HUES48 (cell line): ENCODE results near the gene MRM1.

Experiments used
- H3K27ac ChIP-seq: one replicate; pipeline ENCODE4 v1.7.0; 2013; ENCODE audit warnings: low read depth, low read length, inconsistent platforms
- H3K27me3 ChIP-seq: 2 replicates; pipeline ENCODE4 v1.6.1; 2013; ENCODE audit warnings: mild to moderate bottlenecking, low read length; ENCODE audit not compliant: control insufficient read depth, insufficient read depth
- H3K36me3 ChIP-seq: 2 replicates; pipeline ENCODE4 v1.6.1; 2013; ENCODE audit warnings: low read length; ENCODE audit not compliant: control insufficient read depth, insufficient read depth
- H3K4me1 ChIP-seq: 2 replicates; pipeline ENCODE4 v1.6.1; 2013; ENCODE audit warnings: mild to moderate bottlenecking, low read length; ENCODE audit not compliant: control insufficient read depth, insufficient read depth
- H3K4me3 ChIP-seq: 2 replicates; pipeline ENCODE4 v1.5.1; 2013; ENCODE audit warnings: mild to moderate bottlenecking, low read depth, low read length
- H3K9ac ChIP-seq: 2 replicates; pipeline ENCODE4 v1.6.1; 2013; ENCODE audit warnings: mild to moderate bottlenecking, low read depth, low read length, moderate library complexity
- H3K9me3 ChIP-seq: 2 replicates; pipeline ENCODE4 v1.6.1; 2013; ENCODE audit warnings: low read length; ENCODE audit not compliant: control insufficient read depth, insufficient read depth

MRM1 gene

DNA sequence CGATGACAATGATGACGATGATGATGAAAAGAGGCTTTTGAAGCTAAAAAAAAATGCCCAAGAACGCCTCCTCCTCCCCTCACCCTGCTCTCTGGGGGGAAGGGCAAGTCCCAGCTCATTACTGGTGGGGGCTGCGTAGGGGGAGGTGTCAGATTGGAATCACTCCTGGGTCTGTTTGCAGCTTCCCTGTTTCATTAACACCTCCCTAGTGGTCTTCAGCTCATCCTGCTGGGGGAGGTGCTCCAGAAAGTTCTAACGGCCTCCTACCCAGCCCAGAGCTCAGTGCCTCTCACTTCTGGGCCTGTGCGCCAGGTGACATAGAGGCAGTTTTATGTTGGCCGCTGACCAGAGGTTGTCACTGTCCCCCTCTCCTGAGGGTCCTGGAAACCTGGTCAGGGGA, 12.7 kb downstream of the MRM1 start:
- no peaks in the 10 kb centered on the region for H3K27me3 ChIP-seq

DNA sequence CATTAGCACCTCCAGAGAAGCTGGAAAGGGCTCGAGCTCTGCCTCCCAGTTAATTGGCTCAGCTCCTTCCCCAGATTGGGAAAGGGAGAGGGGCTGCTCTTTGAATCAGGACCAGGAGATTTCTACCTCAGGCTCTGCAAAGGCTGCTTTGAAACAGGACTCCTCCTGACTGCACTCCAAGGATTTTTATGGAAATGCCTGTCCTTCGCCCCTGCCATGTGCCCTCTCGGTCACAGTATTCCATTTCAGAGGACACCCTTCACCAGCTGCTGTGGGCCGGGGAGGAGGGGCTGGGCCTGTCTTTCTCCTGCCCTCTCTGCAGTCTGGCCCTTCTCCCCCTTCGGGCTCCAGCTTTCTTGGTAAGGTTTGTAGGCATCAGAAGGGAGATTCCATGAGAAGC, 13.6 kb downstream of the MRM1 start:
- H3K9me3 ChIP-seq: no peaks in the 10 kb centered on the region

More for the DNA sequence above, 12.7 kb downstream of the MRM1 start:
- H3K36me3 ChIP-seq: 0 out of 2 replicates have a peak, but pooled peaks cover under 1% of the 10 kb centered on the region
- H3K9ac ChIP-seq: no peak overlapping the region
- no peak overlapping the region for H3K27ac ChIP-seq
- no peak overlapping the region for H3K4me3 ChIP-seq
- no peaks in the 10 kb centered on the region for H3K9me3 ChIP-seq
- peaks cover 28% of the 10 kb centered on the region for H3K4me1 ChIP-seq

DNA sequence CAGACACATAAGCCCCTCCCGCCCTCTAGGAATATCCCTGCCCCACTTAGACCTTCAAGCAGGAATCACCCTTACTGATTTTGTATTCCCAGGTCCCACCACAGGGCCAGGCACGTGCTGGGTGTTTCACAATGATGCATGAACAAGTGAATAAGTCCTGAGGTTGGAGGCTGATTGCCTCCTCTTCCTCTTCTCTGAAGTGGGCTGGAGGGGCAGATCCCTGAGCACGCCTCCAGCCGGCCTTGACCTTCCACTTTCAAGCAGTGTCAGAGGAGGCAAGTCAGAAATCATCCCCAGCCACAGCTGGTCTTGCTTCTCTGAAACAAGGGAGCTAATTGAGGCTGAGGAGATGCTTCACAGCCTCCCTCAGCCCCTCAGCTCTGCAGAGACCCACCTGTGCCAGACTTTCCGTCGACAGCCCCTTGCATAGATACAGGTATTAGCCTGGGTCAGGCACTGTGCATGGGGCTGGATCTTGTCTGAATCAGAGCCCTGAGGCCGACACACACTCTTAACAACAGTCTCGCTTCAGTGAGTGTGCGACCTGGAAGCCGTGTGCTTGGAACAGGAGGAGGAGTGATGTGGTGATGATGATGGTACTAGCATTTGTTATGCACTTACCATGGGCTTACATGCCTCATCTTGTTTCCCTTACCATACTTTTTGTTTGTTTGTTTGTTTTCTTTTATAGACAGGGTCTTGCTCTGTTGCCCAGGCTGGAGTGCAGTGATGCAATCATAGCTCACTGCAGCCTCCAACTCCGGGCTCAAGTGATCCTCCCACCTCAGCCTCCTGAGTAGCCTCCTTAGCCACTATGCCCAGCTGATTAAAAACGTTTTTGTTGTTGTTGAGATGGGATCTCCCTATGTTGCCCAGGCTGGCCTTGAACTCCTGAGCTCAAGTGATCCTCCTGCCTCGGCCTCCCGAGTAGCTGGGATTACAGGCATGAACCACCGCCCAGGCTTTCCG, 15.0 kb downstream of the MRM1 start:
- no peaks in the 10 kb centered on the region for H3K36me3 ChIP-seq
- no peaks in the 10 kb centered on the region for H3K9me3 ChIP-seq
- peaks cover 25% of the 10 kb centered on the region for H3K4me1 ChIP-seq
- no peak overlapping the region for H3K4me3 ChIP-seq
- no peaks in the 10 kb centered on the region for H3K27me3 ChIP-seq
- no peak overlapping the region for H3K27ac ChIP-seq
- no peak overlapping the region for H3K9ac ChIP-seq

More for the DNA sequence above, 13.6 kb downstream of the MRM1 start:
- no peak overlapping the region for H3K9ac ChIP-seq
- H3K4me3 ChIP-seq: no peak overlapping the region
- peak overlapping the region; percentile 1 for H3K27ac ChIP-seq
- H3K27me3 ChIP-seq: no peaks in the 10 kb centered on the region
- peaks cover 25% of the 10 kb centered on the region for H3K4me1 ChIP-seq
- no peaks in the 10 kb centered on the region for H3K36me3 ChIP-seq

DNA sequence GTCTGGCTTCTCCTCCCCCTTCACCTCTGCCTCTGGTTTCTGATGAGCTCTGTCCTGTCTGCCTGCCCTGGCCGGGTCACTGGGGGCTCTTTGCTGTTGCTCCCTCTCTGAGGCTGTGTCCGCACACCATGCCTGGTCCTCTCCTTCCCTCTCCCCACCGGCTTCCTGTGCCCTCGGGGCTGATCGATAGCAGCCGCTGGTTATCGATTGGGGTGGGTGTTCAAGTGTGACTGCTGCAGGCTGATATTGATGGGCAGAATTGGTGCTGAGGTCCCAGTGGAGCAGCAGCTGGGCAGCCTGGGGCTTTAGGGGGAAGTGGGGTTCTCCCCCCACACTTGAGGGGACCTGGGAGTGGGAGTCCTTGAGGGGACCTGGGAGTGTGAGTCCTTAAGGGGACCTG, 16.4 kb downstream of the MRM1 start:
- Histone ChIP-seq H3K36me3 (no peaks in the 10 kb centered on the region), H3K27ac (no peak overlapping the region), H3K9ac (no peak overlapping the region), H3K27me3 (no peaks in the 10 kb centered on the region), H3K9me3 (no peaks in the 10 kb centered on the region), H3K4me3 (no peak overlapping the region), H3K4me1 (peaks cover 23% of the 10 kb centered on the region)

DNA sequence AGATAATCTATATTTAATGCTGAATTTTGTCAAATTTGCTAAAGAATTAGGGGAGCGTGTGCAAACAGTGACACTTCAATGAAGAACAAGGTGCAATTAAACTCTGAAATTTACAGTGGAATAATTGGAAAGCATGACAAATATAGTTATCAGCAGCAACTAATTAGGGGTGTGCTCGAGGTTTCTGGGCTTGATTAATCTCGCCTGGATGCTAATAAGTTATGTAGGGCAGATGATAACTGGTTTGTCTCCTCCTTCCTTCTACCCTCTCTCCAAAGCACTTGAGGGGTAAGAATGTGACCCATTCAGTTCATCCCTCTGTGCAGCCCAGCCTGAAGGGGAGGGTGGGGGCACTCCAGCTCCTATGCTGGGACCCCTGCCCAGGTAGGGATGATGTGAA, 21.9 kb downstream of the MRM1 start:
- no peaks in the 10 kb centered on the region for H3K36me3 ChIP-seq
- H3K27ac ChIP-seq: no peak overlapping the region
- no peaks in the 10 kb centered on the region for H3K27me3 ChIP-seq
- no peak overlapping the region for H3K4me3 ChIP-seq
- H3K4me1 ChIP-seq: no peaks in the 10 kb centered on the region
- no peak overlapping the region for H3K9ac ChIP-seq
- H3K9me3 ChIP-seq: no peaks in the 10 kb centered on the region

DNA sequence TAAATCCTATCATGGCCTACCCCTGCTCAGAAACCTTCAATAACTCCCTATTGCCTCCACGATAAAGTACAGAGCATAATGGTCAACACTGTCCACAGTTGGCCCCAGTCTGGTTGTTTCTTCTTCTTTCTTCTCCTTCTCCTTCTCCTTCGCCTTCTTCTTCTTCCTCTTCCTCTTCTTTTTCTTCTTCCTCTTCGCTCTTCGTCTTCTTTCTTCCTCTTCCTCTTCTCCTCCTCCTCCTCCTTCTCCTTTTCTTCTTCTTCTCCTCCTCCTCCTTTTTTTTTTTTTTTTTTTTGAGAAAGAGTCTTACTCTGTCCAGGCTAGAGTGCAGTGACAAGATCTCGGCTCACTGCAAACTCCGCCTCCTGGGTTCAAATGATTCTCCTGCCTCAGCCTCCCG, 23.8 kb downstream of the MRM1 start:
- no peaks in the 10 kb centered on the region for H3K4me1 ChIP-seq
- H3K4me3 ChIP-seq: no peak overlapping the region
- no peaks in the 10 kb centered on the region for H3K36me3 ChIP-seq
- H3K27ac ChIP-seq: no peak overlapping the region
- no peaks in the 10 kb centered on the region for H3K27me3 ChIP-seq
- no peaks in the 10 kb centered on the region for H3K9me3 ChIP-seq
- H3K9ac ChIP-seq: no peak overlapping the region

DNA sequence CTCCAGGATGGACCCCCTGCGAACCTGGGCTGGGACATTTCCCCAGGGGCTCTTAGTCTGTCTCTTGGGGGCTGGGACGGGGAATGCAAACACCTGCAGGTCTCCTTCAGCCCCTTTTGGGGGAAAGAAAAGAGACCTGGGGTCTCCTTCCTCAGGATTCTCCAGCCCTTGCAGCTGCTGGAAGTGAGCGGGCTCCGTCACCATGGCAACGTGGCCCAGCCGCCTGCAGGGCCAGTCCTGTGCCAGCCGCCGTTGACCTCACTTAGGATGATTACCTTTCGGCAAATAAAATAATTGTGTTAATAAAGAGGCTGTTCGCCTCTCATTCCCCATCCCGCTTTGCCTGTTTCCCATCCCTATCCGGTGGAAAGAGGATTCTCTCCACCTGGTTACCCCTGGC, 25.7 kb downstream of the MRM1 start:
- Histone ChIP-seq H3K4me3 (no peak overlapping the region), H3K27me3 (peaks cover 12% of the 10 kb centered on the region), H3K9me3 (no peaks in the 10 kb centered on the region), H3K36me3 (no peaks in the 10 kb centered on the region), H3K9ac (no peak overlapping the region), H3K4me1 (no peaks in the 10 kb centered on the region), H3K27ac (no peak overlapping the region)

DNA sequence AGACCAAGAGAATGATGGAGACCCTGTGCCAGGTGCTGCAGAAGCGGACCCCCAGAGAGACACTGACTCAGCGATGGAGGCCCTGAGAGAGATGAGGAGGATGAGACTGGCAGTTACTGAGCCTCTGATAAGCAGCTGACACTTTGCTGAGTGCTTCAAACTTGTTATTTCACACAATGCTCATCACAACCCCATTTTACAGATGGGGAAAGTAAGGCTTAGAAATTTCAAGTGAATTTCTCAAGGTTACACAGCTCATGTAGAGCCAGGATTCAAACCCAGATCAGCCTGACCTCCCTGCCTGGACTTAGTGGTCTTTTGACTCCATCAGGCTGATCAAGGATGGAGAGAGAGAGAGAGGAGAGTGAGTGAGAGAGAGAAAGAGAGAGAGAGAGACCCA, 27.2 kb downstream of the MRM1 start:
- no peak overlapping the region for H3K27ac ChIP-seq
- H3K9ac ChIP-seq: no peak overlapping the region
- H3K27me3 ChIP-seq: peaks cover 18% of the 10 kb centered on the region
- H3K4me3 ChIP-seq: no peak overlapping the region
- H3K36me3 ChIP-seq: no peaks in the 10 kb centered on the region
- peaks cover 13% of the 10 kb centered on the region; the same call in 1 of the 2 replicates for H3K4me1 ChIP-seq
- no peaks in the 10 kb centered on the region for H3K9me3 ChIP-seq

DNA sequence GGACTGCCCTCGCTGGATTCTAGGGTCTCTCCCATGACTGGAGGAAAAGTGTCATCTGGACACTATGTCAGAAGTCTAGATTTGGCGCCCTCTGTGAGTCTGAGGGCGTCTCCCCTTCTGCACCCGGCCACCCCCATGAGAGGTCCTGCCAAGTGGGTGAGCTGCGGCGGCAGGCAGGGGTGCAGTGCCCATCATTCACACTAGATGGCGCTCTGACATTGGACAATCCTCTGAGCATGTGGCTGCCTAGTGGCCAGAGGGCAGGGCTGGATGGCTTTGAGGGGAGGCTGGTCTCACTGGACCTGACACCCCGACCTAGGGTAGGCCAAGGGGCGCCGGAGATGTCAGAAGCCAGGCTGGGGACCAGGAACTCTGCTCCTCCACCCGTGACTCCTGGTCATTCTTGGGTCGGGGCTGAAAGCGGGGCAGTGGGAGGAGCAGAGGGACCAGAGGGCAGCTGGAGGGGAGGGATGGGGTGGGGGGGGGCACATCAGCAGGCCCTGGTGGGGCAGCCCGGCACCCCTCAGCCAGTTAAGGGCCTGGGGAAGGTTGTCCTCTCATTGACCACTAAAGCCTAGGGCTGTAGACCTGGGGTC, 28.0 kb downstream of the MRM1 start:
- no peak overlapping the region for H3K9ac ChIP-seq
- H3K9me3 ChIP-seq: no peaks in the 10 kb centered on the region
- no peaks in the 10 kb centered on the region for H3K36me3 ChIP-seq
- H3K27me3 ChIP-seq: peaks cover 18% of the 10 kb centered on the region
- H3K4me3 ChIP-seq: no peak overlapping the region
- H3K4me1 ChIP-seq: peaks cover 16% of the 10 kb centered on the region
- no peak overlapping the region for H3K27ac ChIP-seq

DNA sequence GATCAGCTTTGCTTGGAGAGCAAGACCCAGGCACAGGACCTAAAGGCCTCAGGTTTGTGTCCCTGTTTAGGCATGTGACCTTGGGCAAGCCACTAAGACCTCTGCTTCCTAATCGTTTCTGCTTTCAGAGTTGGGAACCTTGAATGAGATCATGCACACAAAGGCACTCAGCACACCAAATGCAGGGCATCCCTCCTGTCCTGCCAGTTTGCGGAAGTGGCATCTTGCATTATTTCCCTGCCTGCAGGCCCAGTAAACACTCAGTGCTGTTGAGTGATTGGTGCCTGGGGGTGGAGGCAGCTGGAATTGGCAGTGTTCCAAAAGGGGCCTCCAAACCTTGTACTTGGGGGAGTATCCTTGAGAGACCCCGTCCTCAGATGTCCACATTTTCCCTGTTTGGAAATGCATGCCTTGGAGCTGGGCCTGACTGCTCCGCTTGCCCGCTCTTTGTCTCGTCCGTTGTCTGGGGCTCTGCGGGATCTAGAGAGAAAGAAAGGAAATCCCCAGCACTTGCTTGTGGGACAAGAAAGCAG, 28.7 kb downstream of the MRM1 start:
- H3K36me3 ChIP-seq: no peaks in the 10 kb centered on the region
- no peaks in the 10 kb centered on the region for H3K9me3 ChIP-seq
- no peak overlapping the region for H3K27ac ChIP-seq
- no peak overlapping the region for H3K9ac ChIP-seq
- peaks cover 16% of the 10 kb centered on the region for H3K4me1 ChIP-seq
- H3K4me3 ChIP-seq: no peak overlapping the region
- H3K27me3 ChIP-seq: peaks cover 19% of the 10 kb centered on the region

DNA sequence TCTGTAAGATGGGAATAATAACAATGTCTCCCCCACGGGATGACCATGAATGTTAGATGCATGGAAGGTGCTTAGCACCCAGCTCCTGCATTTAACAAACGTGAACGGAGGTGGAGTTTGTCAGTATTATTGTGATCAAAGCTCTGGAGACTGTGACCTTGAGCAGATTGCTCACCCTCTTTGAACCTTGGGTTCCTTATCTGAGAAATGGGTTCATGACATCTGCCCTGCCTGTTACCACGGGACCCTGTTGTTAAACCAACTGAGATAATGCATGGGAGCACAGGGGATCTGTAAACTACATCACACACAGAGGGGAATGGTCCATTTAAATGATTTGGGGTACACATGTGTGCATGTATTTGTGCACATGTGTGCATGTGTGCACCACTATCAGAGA, 29.6 kb downstream of the MRM1 start:
- H3K36me3 ChIP-seq: no peaks in the 10 kb centered on the region
- H3K4me3 ChIP-seq: no peak overlapping the region
- peaks cover 16% of the 10 kb centered on the region for H3K4me1 ChIP-seq
- peaks cover 24% of the 10 kb centered on the region for H3K27me3 ChIP-seq
- H3K27ac ChIP-seq: no peak overlapping the region
- no peak overlapping the region for H3K9ac ChIP-seq
- no peaks in the 10 kb centered on the region for H3K9me3 ChIP-seq
